Vagina (tissue), 2 donors: ENCODE results near the gene DLL4. TPM values are rescaled to one million over a fixed set of nuclear protein-coding genes. Genes with fewer than 3 reads are reported as not detected.
"Not testable (repeated sequence)": the region's sequence is repeated elsewhere in the genome, so short reads cannot be mapped to it uniquely, and the experiment has no call there.

ENCODE experiments used
- DNase-seq, 2 donors: peaks; one replicate each; pipeline ENCODE4 v3.0.0-alpha.2; 2017; ENCODE audit errors: extremely low spot score in 2 of 2
- H3K27ac ChIP-seq: fragments of 200-600 bp; sonication (generic); one replicate; pipeline ENCODE4 v1.5.1; 2019
- H3K27me3 ChIP-seq: fragments of 200-600 bp; sonication (generic); one replicate; pipeline ENCODE4 v1.5.1; 2019
- H3K36me3 ChIP-seq, 2 donors: fragments of 200-600 bp; sonication (generic); one replicate each; pipeline ENCODE4 v1.5.1; 2017 to 2019
- H3K4me1 ChIP-seq: fragments of 200-600 bp; sonication (generic); one replicate; pipeline ENCODE4 v1.5.1; 2019
- H3K4me3 ChIP-seq, 2 donors: fragments of 200-600 bp; sonication (generic); 1 replicate in 1 of 2; 2 replicates in 1 of 2; pipeline ENCODE4 v1.5.1; 2016 to 2019
- H3K9me3 ChIP-seq: fragments of 200-600 bp; sonication (generic); one replicate; pipeline ENCODE4 v1.5.1; 2019
- POLR2A ChIP-seq, 2 donors: fragments of 450-650 bp; IDR thresholded peaks; one replicate each; pipeline ENCODE4 v1.6.1; 2017; ENCODE audit warnings: antibody characterized with exemption in 2 of 2, mild to moderate bottlenecking in 2 of 2, moderate library complexity in 2 of 2
- POLR2AphosphoS5 ChIP-seq, 2 donors: sonication (generic); formaldehyde crosslinking; IDR thresholded peaks; one replicate each; pipeline ENCODE4 v1.9.0; 2017; ENCODE audit warnings: antibody characterized with exemption in 2 of 2, mild to moderate bottlenecking in 2 of 2, low read depth in 1 of 2; ENCODE audit not compliant: insufficient read depth in 1 of 2
- intact Hi-C: fragments of 100-400 bp; cut with DNase I; formaldehyde crosslinking; loops from one replicate; pipeline ENCODE4 v1.15.1; 2023
- total RNA-seq: library from RNA; depleted of rRNA; stranded (reverse); fragments of >200 nt; gene quantifications from one replicate; pipeline ENCODE4 v1.2.3, GENCODE V29; 2016
- TF ChIP-seq, protein P1 (sequence below), 3 experiments: fragments of 450-650 bp in 2 of 3; fragments of 200-600 bp in 1 of 3; sonication (generic) in 1 of 3; IDR thresholded peaks; one replicate each; pipeline ENCODE4 v1.5.1; 2017 to 2019; ENCODE audit warnings: antibody characterized with exemption in 3 of 3, mild to moderate bottlenecking in 2 of 3, moderate library complexity in 2 of 3

Gene DLL4
- total RNA-seq, 1 donor from 2014 or later, result 20.9 TPM

DNA sequence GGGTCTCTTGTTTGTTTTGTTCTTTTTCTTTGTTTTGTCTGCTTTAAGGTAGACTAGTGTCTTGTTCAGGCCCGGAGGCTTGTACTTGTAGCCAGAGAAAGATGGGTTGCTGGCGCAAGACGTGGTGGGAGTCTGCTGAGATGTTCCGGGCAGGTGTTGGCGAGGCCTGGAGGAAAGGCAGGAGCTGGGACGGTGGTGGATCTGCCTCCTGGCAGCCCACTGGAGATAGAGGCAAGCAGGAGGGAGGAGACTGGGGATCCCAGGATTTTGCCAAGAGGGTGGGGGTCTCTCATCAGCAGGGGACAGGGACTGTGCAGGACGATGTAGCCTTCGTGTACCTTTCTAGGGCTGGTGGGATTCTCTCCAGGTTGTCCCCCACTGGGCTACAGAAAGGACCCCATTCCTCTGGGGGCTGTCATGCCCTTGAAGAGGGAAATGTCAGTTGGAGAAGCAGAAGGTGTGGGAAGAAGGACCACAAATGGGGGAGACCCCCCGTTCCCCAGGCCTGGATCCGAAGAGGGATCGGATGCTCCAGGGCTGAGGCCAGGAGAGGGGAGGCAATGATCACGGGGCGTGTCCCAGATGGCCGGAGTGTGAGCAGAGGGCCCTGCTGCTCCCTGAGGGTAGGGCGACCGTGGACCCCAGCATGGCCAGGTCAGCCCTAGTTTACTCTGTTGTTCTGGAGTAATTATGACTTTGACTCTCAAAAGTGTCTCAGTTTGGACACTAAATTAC, 31.2 kb downstream of the DLL4 start:
- intact Hi-C loops, result no loop called here
- no peak overlapping the region for H3K4me3 ChIP-seq
- H3K27ac ChIP-seq, result no peak overlapping the region
- no peaks in the 10 kb centered on the region for H3K27me3 ChIP-seq
- no peaks in the 10 kb centered on the region for H3K9me3 ChIP-seq
- TF ChIP-seq, protein P1, sequence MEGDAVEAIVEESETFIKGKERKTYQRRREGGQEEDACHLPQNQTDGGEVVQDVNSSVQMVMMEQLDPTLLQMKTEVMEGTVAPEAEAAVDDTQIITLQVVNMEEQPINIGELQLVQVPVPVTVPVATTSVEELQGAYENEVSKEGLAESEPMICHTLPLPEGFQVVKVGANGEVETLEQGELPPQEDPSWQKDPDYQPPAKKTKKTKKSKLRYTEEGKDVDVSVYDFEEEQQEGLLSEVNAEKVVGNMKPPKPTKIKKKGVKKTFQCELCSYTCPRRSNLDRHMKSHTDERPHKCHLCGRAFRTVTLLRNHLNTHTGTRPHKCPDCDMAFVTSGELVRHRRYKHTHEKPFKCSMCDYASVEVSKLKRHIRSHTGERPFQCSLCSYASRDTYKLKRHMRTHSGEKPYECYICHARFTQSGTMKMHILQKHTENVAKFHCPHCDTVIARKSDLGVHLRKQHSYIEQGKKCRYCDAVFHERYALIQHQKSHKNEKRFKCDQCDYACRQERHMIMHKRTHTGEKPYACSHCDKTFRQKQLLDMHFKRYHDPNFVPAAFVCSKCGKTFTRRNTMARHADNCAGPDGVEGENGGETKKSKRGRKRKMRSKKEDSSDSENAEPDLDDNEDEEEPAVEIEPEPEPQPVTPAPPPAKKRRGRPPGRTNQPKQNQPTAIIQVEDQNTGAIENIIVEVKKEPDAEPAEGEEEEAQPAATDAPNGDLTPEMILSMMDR (IDR thresholded peaks at IDR 0.05), result no peak
- TF ChIP-seq POLR2A (IDR thresholded peaks at IDR 0.05) (no peak), POLR2AphosphoS5 (IDR thresholded peaks at IDR 0.05; ENCODE audit: insufficient read depth in 1 of 2, low read depth in 1 of 2) (no peak)
- H3K36me3 ChIP-seq, result no peaks in the 10 kb centered on the region
- no peak for DNase-seq
- H3K4me1 ChIP-seq, result peaks cover 2% of the 10 kb centered on the region

- DNase-seq, result no peak
- Histone ChIP-seq H3K4me3 (no peak overlapping the region), H3K9me3 (no peaks in the 10 kb centered on the region), H3K36me3 (no peaks in the 10 kb centered on the region), H3K27ac (no peak overlapping the region), H3K4me1 (peaks cover 8% of the 10 kb centered on the region), H3K27me3 (no peaks in the 10 kb centered on the region)
- TF ChIP-seq POLR2AphosphoS5 (IDR thresholded peaks at IDR 0.05; ENCODE audit: insufficient read depth in 1 of 2, low read depth in 1 of 2) (no peak), POLR2A (IDR thresholded peaks at IDR 0.05) (no peak)
- TF ChIP-seq, protein P1 (IDR thresholded peaks at IDR 0.05), result no peak
- intact Hi-C loops, result no loop called here
Measured at GRCh38 chr15:40960925-40961324, 31.8 kb downstream of the DLL4 start.

DNA sequence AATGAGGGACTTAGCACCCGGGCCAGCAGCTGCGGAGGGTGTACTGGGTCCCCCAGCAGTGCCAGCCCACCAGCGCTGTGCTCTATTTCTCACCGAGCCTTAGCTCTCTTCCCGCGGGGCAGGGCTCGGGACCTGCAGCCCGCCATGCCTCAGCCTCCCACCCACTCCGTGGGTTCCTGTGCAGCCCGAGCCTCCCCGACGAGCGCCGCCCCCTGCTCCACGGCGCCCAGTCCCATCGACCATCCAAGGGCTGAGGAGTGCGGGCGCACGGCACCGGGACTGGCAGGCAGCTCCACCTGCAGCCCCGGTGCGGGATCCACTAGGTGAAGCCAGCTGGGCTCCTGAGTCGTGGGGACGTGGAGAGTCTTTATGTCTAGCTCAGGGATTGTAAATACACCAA, 32.6 kb downstream of the DLL4 start:
- intact Hi-C loops, H3K9me3 ChIP-seq, H3K36me3 ChIP-seq, H3K4me3 ChIP-seq, H3K27ac ChIP-seq, DNase-seq, H3K27me3 ChIP-seq: not testable (repeated sequence)
- H3K4me1 ChIP-seq, result peaks cover 14% of the 10 kb centered on the region

DNA sequence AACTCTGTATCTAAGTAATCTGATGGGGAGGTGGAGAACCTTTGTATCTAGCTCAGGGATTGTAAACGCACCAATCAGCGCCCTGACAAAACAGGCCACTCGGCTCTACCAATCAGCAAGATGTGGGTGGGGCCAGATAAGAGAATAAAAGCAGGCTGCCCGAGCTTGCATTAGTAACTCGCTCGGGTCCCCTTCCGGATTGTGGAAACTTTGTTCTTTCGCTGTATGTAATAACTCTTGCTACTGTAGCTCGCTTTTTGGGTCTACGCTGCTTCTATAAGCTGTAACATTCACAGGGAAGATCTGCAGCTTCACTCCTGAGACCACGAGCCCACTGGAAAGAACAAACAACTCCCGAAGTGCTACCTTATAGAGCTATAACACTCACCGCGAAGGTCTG, 33.2 kb downstream of the DLL4 start:
- H3K9me3 ChIP-seq, H3K4me3 ChIP-seq, H3K27ac ChIP-seq, intact Hi-C loops, H3K27me3 ChIP-seq, DNase-seq, H3K36me3 ChIP-seq: not testable (repeated sequence)
- H3K4me1 ChIP-seq, result peaks cover 17% of the 10 kb centered on the region

DNA sequence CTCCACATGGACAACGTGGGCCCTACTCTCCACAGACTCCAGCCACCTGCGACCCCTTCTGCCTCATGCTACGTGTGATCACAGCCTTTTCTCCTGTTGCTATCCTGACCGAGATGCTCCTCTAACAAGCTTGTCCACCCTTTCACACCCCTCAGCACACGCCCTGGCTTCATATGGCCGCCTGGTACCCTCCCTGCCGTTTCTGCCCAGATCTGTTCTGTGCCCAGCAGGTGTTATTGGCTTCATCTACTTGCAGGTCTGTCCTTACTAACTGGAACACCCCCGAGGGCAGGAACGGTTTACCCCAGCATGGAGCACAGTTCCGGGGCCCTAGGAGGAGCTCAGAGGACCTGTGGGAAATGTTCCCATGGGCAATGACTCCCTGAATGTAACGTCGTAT, 34.1 kb downstream of the DLL4 start:
- intact Hi-C loops, result no loop called here
- H3K9me3 ChIP-seq, result no peaks in the 10 kb centered on the region
- no peaks in the 10 kb centered on the region for H3K36me3 ChIP-seq
- no peak overlapping the region for H3K27ac ChIP-seq
- no peak for DNase-seq
- no peaks in the 10 kb centered on the region for H3K27me3 ChIP-seq
- H3K4me3 ChIP-seq, result no peak overlapping the region
- TF ChIP-seq, protein P1 (IDR thresholded peaks at IDR 0.05), result no peak
- TF ChIP-seq POLR2A (IDR thresholded peaks at IDR 0.05) (no peak), POLR2AphosphoS5 (IDR thresholded peaks at IDR 0.05; ENCODE audit: insufficient read depth in 1 of 2, low read depth in 1 of 2) (no peak)
- peaks cover 17% of the 10 kb centered on the region for H3K4me1 ChIP-seq

DNA sequence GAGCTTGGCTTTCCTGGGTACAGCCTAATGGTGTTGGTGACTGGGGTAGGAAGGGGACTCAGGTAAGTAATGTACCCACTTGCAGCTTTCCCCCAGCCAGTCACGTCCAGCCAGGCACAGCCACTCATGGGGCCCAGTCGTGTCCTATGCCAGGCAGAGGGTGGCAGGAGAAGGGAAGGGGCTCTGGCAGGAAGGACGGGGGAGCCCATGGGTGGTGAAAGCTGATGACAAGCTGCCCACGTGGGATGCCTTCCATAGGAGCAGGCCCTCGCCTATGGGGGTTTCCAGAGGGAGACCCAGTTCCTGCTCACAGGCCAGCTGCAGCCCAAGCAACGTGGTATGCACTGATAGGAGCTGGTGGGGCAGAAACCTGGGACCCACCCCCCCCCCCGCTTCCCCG, 34.9 kb downstream of the DLL4 start:
- Histone ChIP-seq H3K4me3 (no peak overlapping the region), H3K4me1 (peaks cover 17% of the 10 kb centered on the region), H3K27ac (no peak overlapping the region), H3K9me3 (no peaks in the 10 kb centered on the region), H3K36me3 (no peaks in the 10 kb centered on the region), H3K27me3 (no peaks in the 10 kb centered on the region)
- TF ChIP-seq, protein P1 (IDR thresholded peaks at IDR 0.05), result no peak
- no peak for TF ChIP-seq POLR2AphosphoS5 (IDR thresholded peaks at IDR 0.05; ENCODE audit: insufficient read depth in 1 of 2, low read depth in 1 of 2)
- TF ChIP-seq POLR2A (IDR thresholded peaks at IDR 0.05), result no peak
- intact Hi-C loops, result no loop called here
- no peak for DNase-seq
